Hindlimb muscle (tissue), 1 donor: Measurements from ENCODE around the gene HRAS. TPM values are rescaled to one million over a fixed set of nuclear protein-coding genes. Genes with fewer than 3 reads are reported as not detected.

Source experiments
- DNase-seq: peaks from one replicate; pipeline ENCODE4 v3.0.0-alpha.2; 2013
- polyA plus RNA-seq: library from polyadenylated mRNA; unstranded; fragments of 120-200 nt; gene quantifications from one replicate; pipeline ENCODE4 v1.2.1, GENCODE V29; 2013; ENCODE audit not compliant: insufficient read length

Gene HRAS
- polyA plus RNA-seq, 1 donor: 144 TPM

GRCh38 chr11:507727-508515 is 27.5 kb downstream of the HRAS start:
- DNase-seq: no peak

- peak; percentile 91 for DNase-seq
These were observed 28.2 kb downstream of the HRAS start, which contains the start of gene RNH1 for GRCh38 chr11:506995-507726. Gene RNH1, minus strand, starts transcription at chr11:507242. Its CDS starts 5,080 bp downstream, at chr11:502162.

GRCh38 chr11:506238-506994 is 29.0 kb downstream of the HRAS start:
- DNase-seq: peak; percentile 98

GRCh38 chr11:504994-505344 is 30.4 kb downstream of the HRAS start:
- no peak for DNase-seq

- peak; percentile 72 for DNase-seq
These were observed 31.1 kb downstream of the HRAS start for GRCh38 chr11:504053-504993.

GRCh38 chr11:503179-503981 is 32.0 kb downstream of the HRAS start:
- DNase-seq: no peak

- no peak for DNase-seq
These were observed 32.8 kb downstream of the HRAS start for GRCh38 chr11:502288-503178.

- no peak for DNase-seq
These were observed 33.6 kb downstream of the HRAS start for GRCh38 chr11:501683-502287.

GRCh38 chr11:501001-501682 is 34.2 kb downstream of the HRAS start:
- no peak for DNase-seq

- no peak for DNase-seq
These were observed 35.9 kb downstream of the HRAS start for GRCh38 chr11:499201-500076.

GRCh38 chr11:498297-499181 is 36.8 kb downstream of the HRAS start:
- no peak for DNase-seq

GRCh38 chr11:497565-498296 is 37.6 kb downstream of the HRAS start:
- no peak for DNase-seq

GRCh38 chr11:496834-497564 is 38.4 kb downstream of the HRAS start:
- DNase-seq: no peak

- no peak for DNase-seq
These were observed 39.8 kb downstream of the HRAS start for GRCh38 chr11:495537-495931.

- DNase-seq: no peak
These were observed 40.4 kb downstream of the HRAS start for GRCh38 chr11:494761-495536.
